ENCODE results near the gene SORBS1. TPM values are rescaled to one million over a fixed set of nuclear protein-coding genes. Genes with fewer than 3 reads are reported as not detected.

The SORBS1 gene
- total RNA-seq, 2 experiments from 2014 or later: 0.57 to 3.1 TPM

DNA sequence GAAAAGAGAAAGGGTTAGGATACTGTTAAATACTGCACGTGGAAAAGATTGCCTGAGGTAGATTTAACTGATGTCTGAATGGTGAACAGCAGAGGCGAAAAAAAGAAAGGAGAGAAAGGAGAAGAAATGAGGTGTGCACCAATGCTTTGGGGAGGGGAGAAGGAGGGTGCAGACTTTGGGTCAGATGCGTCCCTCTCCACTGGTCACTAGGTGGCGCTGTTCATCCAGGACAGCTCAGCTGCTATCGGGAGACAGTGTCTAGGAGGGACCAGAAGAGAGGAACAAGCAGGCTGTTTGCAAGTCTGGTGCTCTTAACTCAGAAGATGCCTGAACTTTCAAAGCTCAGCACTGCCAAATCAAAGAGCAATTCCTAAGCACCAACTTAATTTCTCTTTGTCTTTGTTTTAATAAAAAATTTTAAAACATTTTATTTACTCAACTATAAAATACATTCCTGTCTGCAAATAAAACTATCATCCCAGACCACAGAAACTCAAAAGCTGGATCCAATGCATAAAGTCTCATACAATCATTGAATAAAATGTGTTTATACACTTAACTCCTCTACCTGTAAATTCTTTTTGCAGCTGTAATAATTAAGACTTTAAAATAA is 186.5 kb downstream of the SORBS1 start:
- ChIA-PET POLR2A (interaction anchor here (0.5 to 1.5 kb wide), 7 partner anchors 9 to 797 kb away, joined by 3 to 4 read pairs (median 3); no protein-coding TSS in a partner anchor), CTCF (ENCODE audit: unreplicated experiment) (interaction anchor here (0.6 to 1.6 kb wide), 4 partner anchors 9 to 173 kb away, joined by 3 to 7 read pairs (median 3); no protein-coding TSS in a partner anchor)
- no peaks in the 10 kb centered on the region for H3K9me2 ChIP-seq (ENCODE audit: insufficient read depth, low read length)
- H2AFZ ChIP-seq (ENCODE audit: low read length): no peak overlapping the region
- DNase-seq (ENCODE audit: low spot score): peak; percentile 83
- H3K79me2 ChIP-seq (ENCODE audit: insufficient read depth, low read depth, low read length): no peaks in the 10 kb centered on the region
- BruUV-seq (replicated peaks): no TSS peak
- intact Hi-C loops (cut with micrococcal nuclease; ENCODE audit: unreplicated experiment): loop anchor here (2.0 to 10.0 kb wide), 4 partner anchors 58 to 490 kb away; no protein-coding TSS in a partner anchor
- H3K36me3 ChIP-seq (ENCODE audit: insufficient read depth, low read length): no peaks in the 10 kb centered on the region
- no peak overlapping the region for H3K4me2 ChIP-seq (ENCODE audit: low read length)
- no peaks in the 10 kb centered on the region for H4K20me1 ChIP-seq (ENCODE audit: insufficient read depth, low read length)
- H3K9me3 ChIP-seq (ENCODE audit: low read length): no peaks in the 10 kb centered on the region
- no peak for TF ChIP-seq EZH2phosphoT487 (IDR thresholded peaks at IDR 0.05; ENCODE audit: borderline replicate concordance, low read depth, low read length)
- TF ChIP-seq, protein P1, sequence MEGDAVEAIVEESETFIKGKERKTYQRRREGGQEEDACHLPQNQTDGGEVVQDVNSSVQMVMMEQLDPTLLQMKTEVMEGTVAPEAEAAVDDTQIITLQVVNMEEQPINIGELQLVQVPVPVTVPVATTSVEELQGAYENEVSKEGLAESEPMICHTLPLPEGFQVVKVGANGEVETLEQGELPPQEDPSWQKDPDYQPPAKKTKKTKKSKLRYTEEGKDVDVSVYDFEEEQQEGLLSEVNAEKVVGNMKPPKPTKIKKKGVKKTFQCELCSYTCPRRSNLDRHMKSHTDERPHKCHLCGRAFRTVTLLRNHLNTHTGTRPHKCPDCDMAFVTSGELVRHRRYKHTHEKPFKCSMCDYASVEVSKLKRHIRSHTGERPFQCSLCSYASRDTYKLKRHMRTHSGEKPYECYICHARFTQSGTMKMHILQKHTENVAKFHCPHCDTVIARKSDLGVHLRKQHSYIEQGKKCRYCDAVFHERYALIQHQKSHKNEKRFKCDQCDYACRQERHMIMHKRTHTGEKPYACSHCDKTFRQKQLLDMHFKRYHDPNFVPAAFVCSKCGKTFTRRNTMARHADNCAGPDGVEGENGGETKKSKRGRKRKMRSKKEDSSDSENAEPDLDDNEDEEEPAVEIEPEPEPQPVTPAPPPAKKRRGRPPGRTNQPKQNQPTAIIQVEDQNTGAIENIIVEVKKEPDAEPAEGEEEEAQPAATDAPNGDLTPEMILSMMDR (conservative IDR thresholded peaks at IDR 0.05; ENCODE audit: low read length): peak; percentile 95
- H3K4me1 ChIP-seq (ENCODE audit: insufficient read depth, low read length, poor library complexity, severe bottlenecking): no peaks in the 10 kb centered on the region
- no peak overlapping the region for H3K4me3 ChIP-seq (ENCODE audit: low read depth, low read length, poor library complexity, severe bottlenecking)
- no peak overlapping the region for H3K27ac ChIP-seq (ENCODE audit: low read depth, low read length, poor library complexity, severe bottlenecking)

DNA sequence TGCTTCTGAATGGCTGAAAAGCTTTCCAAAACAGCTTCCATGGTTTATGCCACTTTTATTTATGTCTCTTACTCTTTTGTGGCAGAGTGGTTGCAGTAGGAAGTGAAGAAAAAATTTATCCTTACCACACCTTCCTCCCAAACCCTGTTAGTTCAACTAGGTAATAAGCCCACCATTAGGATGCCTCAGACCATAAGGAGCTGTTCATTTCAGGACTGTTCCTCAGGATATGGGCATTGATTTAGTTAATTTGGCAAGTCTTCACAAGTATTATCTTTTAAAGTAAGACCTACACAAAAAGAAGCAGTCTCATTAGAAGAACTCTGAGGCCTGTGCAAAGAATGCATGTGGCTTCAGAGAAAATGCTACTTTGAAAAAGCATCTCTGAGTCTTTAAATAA is 187.5 kb downstream of the SORBS1 start:
- intact Hi-C loops (cut with micrococcal nuclease; ENCODE audit: unreplicated experiment): loop anchor here (2.0 to 10.0 kb wide), 4 partner anchors 59 to 491 kb away; no protein-coding TSS in a partner anchor
- no peak overlapping the region for H3K4me2 ChIP-seq (ENCODE audit: low read length)
- H3K79me2 ChIP-seq (ENCODE audit: insufficient read depth, low read depth, low read length): no peaks in the 10 kb centered on the region
- no TSS peak for BruUV-seq (replicated peaks)
- H3K9me3 ChIP-seq (ENCODE audit: low read length): no peaks in the 10 kb centered on the region
- H3K36me3 ChIP-seq (ENCODE audit: insufficient read depth, low read length): no peaks in the 10 kb centered on the region
- no peak overlapping the region for H3K27ac ChIP-seq (ENCODE audit: low read depth, low read length, poor library complexity, severe bottlenecking)
- H3K9me2 ChIP-seq (ENCODE audit: insufficient read depth, low read length): no peaks in the 10 kb centered on the region
- CTCF ChIA-PET (ENCODE audit: unreplicated experiment): interaction anchor here (1.6 kb wide), 1 partner anchor 8 kb away, joined by 7 read pairs; no protein-coding TSS in a partner anchor
- TF ChIP-seq, protein P1 (conservative IDR thresholded peaks at IDR 0.05; ENCODE audit: low read length): no peak
- TF ChIP-seq EZH2phosphoT487 (IDR thresholded peaks at IDR 0.05; ENCODE audit: borderline replicate concordance, low read depth, low read length): no peak
- no peaks in the 10 kb centered on the region for H3K4me1 ChIP-seq (ENCODE audit: insufficient read depth, low read length, poor library complexity, severe bottlenecking)
- H2AFZ ChIP-seq (ENCODE audit: low read length): no peak overlapping the region
- H3K4me3 ChIP-seq (ENCODE audit: low read depth, low read length, poor library complexity, severe bottlenecking): no peak overlapping the region
- DNase-seq (ENCODE audit: low spot score): no peak
- POLR2A ChIA-PET: interaction anchor here (0.6 to 1.4 kb wide), 3 partner anchors 11 to 190 kb away, joined by 3 to 4 read pairs (median 3); no protein-coding TSS in a partner anchor
- H4K20me1 ChIP-seq (ENCODE audit: insufficient read depth, low read length): no peaks in the 10 kb centered on the region; the same call in 1 of the 2 replicates

DNA sequence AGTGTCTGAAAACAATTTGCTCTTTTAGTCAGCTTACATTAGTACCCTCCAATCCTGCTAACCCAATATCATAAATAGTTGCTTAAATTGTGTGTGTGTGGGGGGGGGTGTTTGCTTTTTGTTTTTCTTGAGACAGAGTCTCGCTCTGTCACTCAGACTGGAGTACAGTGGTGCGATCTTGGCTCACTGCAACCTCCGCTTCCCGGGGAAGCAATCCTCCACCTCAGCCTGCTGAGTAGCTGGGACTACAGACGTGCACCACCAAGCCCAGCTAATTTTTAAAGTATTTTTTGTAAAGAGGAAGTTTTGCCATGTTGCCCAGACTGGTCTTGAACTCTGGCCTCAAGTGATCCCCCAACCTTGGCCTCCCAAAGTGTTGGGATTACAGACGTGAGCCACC is 196.8 kb downstream of the SORBS1 start:
- no peaks in the 10 kb centered on the region; the same call in 1 of the 2 replicates for H4K20me1 ChIP-seq (ENCODE audit: insufficient read depth, low read length)
- H3K4me3 ChIP-seq (ENCODE audit: low read depth, low read length, poor library complexity, severe bottlenecking): no peak overlapping the region
- H3K9me3 ChIP-seq (ENCODE audit: low read length): no peaks in the 10 kb centered on the region
- BruUV-seq (replicated peaks): no TSS peak
- TF ChIP-seq EZH2phosphoT487 (IDR thresholded peaks at IDR 0.05; ENCODE audit: borderline replicate concordance, low read depth, low read length): no peak
- TF ChIP-seq, protein P1 (conservative IDR thresholded peaks at IDR 0.05; ENCODE audit: low read length): no peak
- H2AFZ ChIP-seq (ENCODE audit: low read length): no peak overlapping the region
- H3K36me3 ChIP-seq (ENCODE audit: insufficient read depth, low read length): no peaks in the 10 kb centered on the region
- H3K9me2 ChIP-seq (ENCODE audit: insufficient read depth, low read length): no peaks in the 10 kb centered on the region
- no peaks in the 10 kb centered on the region for H3K79me2 ChIP-seq (ENCODE audit: insufficient read depth, low read depth, low read length)
- intact Hi-C loops (cut with micrococcal nuclease; ENCODE audit: unreplicated experiment): loop anchor here (10.0 kb wide), 1 partner anchor 730 kb away; no protein-coding TSS in a partner anchor
- ChIA-PET POLR2A (interaction anchor here (0.6 to 9.7 kb wide), 4 partner anchors 68 to 829 kb away, joined by 3 to 85 read pairs (median 3); no protein-coding TSS in a partner anchor), CTCF (ENCODE audit: unreplicated experiment) (interaction anchor here (0.8 to 5.1 kb wide), 2 partner anchors 102 to 118 kb away, joined by 3 to 37 read pairs; no protein-coding TSS in a partner anchor)
- H3K4me2 ChIP-seq (ENCODE audit: low read length): no peak overlapping the region
- no peak overlapping the region for H3K27ac ChIP-seq (ENCODE audit: low read depth, low read length, poor library complexity, severe bottlenecking)
- peaks cover 8% of the 10 kb centered on the region for H3K4me1 ChIP-seq (ENCODE audit: insufficient read depth, low read length, poor library complexity, severe bottlenecking)
- DNase-seq (ENCODE audit: low spot score): no peak
